Glomerular visceral epithelial cell (primary cell): ENCODE results near the gene GPC2.

Source experiments
- DNase-seq: peaks from one replicate; pipeline ENCODE4 v3.0.0-alpha.2; 2016; ENCODE audit errors: extremely low spot score

The GPC2 gene

DNA sequence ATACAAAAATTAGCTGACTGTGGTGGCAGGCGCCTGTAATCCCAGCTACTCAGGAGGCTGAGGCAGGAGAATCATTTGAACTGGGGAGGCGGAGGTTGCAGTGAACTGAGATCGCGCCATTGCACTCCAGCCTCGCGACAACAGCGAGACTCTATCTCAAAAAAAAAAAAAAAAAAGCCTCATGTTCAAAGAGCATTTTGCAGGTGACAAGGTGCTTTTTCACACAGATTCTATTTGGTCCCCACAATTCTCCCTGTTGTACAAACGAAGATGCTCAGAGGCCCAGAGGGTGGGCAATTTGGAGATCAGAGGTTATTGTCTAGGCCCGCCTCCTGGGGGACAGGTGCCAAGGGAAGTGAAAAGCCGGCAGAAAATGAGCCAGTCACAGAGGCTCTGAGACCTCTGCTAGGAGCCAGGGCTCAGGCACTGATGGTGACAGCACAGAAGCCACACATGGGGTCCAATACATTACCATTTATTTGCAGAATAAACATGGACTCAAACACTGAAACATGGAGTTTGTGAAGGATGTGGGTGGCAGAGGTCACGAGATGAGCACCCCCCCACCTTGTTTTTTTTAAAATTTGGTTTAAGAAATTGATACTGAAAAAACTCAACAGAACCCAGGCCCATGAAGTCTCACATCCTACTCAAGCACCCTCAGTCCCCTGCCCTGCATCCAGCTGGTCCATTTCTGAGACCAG, 7.9 kb downstream of the GPC2 start:
- no peak for DNase-seq

DNA sequence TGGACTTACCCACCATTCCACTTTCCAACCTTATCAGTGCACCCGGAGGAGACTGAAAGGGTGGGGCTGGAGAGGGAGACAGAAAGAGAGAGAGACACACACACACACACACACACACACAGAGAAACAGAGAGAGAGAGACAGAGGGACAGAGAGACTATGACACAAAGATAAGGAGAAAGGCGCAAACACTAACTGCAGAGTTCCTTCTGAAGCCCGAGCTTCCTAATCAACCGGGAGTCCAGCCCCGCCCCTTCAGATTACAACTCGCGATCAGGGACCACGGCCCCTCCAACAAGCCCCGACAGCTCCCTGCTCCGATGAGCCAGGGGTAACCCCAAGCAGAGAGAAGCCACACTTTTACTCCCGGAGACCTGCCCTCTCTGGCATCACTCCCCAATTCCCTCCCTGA, 9.3 kb downstream of the GPC2 start:
- no peak for DNase-seq

DNA sequence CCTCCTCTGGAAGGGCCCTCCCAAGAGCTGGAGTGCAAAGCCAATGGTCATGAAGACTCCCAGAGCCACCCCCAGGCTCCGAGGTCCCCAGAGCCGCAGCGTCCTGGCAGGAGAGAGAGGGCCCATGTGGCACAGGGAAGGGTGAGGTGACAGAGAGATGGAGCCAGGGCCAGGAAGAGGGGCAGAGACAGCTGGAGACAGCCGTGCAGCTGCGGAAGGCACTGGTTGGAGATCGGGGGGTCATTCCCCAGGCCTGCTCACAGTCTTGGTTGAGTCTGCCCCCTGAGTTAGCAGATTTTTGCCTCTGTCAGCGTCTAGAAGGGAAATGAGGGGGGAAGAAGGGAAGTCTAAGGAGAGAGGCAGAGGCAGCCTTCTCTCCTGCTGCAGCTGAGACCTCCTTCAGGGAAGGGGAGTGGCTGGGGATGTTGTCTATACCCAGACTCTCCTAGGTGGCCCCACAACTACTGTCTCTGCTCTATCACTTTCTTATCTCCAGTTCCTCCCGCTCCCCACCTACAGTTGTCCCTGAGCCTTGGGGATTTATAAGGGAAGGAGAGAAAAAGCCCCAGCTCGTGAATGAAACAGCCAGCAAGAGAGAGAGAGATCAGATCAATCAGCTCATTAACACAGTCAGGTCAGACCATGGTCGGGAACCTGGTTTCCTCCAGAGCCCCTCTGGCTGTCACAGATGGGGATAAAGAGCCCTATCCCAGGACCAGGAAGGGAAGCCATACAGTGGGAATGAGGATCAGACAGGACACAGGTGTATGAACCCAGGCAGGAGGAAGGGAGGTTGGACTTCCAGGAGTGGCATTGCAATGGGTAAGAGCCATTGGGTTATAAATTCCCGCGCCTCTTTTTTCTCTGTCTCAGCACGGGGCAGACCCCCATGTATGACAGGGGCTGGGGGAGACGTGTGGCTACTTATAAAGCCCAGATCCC, 9.9 kb downstream of the GPC2 start:
- no peak for DNase-seq

DNA sequence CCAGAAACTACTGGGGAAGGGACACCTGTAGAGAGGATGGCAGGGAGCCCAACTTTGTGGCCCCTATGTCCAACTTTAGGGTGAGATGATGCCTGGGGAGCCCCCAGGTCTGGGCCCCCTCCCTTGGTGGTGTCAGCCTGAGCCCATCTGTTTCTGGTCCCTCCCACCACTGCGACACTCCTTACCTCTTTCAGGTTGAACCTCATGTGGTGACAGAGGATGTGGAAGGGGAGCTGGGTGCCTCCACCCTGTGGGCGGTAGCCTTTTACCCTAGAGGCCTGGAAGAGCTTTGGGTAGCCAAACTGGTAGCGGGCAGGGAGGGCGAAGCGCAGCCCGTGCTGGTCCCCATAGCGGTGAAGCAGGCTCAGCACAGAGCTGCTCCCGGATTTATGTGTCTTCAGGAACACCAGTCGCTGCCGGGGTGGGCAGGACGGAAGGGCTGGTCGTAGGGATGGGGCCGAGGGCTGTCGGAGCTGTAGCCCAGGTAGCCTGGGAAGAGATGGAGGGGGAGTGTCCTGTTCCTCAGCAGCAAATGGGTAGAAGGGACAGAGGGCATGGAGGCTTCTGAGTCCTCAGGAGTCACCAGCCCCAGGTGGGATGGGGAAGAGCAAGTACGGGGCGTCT, 10.8 kb downstream of the GPC2 start:
- DNase-seq: no peak

DNA sequence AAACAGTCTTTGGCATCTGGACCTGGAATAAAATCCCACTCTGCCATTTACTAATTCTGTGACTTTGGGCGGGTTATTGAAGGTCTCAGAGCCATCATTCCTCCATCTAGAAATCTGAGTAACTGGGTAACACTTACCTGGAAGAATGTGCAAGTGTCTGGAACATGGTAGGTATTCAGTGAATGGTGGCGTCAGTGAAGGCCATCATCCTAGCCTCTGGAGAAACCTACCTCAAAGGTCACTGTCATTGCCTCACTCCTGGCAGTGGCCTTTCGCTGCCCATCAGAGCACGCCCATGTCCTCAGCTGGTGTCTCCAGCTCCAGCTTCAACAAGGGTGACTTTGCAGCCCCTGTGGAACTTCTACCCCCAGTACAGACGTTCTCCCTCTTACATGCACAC, 13.3 kb downstream of the GPC2 start:
- no peak for DNase-seq

DNA sequence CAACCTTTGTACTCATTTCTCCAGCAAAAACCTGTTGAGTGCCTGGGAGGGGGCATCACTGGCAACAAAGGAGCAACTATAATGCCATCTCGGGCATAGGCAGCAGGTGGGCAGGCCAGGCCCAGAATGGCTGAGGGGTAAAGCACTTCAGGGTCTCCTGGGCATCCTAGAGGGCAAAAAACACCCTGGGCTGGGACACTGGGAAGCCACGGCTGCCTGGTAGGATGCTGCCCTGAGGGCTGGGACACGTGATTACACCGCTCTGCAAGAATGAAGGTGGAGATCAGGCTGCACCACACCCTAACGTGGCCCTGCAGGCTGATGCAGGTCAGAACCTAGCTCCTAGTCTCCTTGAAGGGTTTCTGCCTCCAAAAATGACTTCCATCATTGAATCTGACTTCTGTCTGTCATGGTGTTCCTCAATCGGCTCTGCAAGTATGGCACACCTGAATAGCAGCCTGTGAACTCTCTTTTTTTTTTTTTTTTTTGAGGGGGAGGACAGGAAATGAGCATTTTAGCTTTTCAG, 14.1 kb downstream of the GPC2 start:
- no peak for DNase-seq

DNA sequence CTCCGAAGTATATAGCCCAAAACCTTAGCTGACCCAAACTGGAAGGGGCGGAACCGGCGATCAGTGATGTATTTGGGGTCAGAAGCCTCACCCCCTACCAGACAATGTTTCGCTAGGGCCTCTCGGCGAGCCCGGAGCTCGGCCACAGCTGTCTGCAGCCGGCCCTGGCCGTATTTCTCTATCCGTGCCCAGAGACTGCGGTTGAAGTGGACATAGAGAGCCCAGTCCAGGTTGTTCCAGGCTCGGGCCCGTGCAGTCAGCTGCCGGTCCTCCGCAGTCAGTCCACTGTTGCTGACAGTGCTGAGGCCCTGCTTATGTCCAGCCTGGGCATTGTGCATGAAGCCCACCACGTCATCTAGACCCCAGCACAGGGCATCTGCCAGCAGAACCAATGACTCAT, 17.1 kb downstream of the GPC2 start:
- no peak for DNase-seq

DNA sequence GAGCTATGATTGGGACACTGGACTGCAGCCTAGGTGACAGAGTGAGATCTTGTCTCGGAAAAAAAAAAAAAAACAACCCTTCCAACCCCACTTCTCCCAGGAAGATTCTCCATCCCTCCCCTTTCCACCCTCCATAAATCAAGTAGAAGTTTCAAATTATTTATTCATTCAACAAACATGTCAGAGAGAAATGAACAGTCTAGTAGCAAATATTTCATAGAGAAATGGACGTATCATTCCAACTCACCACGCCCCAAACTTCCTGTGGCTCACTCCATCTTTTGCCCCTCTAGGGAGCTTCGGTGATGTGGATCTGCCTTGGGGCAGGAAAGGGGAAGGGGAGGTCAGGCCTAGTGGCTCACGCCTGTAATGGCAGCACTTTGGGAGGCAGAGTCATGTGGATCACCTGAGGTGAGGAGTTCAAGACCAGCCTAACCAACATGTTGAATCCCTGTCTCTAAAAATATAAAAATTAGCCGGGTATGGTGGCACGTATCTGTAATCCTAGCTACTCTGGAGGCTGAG, 18.0 kb downstream of the GPC2 start:
- DNase-seq: no peak

DNA sequence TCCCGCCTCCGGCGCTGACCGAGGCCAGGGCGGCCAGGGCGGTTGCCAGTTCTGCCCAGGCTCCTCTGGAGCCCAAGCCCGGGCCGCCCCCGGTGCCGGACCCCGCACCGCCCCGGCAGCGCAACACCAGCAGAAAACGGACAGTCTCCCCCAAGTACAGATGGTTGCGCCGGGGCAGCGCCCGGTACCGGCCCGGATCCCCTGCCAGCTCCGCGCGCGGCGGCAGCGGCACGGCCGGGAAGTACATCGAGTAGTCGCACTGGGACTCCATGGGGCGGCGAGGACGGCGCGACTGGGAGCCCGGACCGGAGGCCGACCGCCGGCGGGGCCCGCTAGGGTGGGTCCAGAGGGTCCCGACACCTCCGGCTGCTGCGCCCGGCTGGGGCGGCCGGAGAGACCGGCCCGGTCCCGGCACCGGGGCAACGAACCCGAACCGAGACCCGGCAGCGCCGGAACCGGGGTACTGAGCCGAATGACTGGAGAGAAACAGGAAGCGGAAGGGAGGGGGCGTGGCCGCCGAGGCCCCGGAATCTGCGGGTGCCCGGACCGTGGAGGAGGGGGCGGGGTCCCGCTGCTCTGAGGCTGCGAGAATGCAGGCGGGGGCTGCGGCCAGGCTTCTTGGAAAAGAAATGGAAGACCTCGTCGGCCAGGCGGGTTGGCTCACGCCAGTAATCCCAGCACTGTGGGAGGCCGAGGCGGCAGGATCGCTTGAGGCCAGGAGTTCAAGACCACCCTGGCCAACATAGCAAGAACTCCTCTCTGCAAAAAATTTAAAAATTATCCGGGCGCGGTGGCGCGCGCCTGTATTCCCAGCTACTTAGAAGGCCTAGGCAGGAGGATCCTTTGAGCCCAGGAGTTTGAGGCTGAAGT, 18.7 kb downstream of the GPC2 start, which contains the start of gene TRAPPC14:
Gene TRAPPC14 (minus strand): TSS at position 495 of the 870 bp plus-strand sequence. CDS start 224 bp downstream, at position 271.
- peak; percentile 84 for DNase-seq

DNA sequence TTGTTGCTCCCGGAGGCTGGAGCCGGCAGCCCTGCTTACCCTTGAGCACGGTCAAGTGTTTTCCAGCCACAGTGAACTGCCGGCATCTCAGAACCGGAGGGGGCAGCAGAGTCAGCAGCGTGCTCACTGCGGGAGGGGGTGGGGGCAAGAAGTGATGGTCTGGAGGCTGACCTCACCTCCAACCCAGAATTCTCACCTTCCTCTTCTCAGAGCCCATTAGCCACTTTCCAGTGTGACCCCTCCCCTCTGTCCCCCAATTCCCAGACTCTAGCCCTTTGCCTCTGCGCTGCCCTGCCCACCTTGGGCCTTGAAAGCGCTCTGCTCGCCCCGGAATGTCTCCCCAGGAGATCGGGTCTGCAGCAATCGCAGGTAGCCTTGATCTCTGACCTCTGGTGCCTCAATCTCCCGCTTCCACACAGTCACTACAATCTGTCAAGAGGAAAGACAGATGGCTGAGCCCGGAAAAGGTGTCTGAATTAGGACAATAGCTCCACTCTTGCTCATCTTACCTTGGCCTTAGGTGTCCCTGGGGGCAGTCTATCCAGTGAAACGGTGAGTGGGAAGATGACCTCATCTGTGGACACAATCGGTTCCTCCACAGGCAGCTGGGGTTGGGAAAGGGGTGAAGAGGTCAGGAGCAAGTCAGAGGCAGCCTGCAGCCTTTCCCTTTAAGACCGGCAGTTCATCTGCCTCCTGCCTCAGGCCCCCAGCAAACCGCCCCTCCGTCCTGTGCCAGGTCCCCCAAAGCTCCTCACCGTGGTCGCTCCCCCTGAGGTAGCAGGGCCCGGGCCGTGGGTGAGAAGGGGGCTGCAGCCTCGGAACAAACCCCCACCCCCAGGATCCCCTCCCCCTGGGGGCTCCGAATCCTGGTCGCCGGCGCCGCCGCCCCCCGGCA, 19.6 kb downstream of the GPC2 start:
- peak; percentile 66 for DNase-seq

DNA sequence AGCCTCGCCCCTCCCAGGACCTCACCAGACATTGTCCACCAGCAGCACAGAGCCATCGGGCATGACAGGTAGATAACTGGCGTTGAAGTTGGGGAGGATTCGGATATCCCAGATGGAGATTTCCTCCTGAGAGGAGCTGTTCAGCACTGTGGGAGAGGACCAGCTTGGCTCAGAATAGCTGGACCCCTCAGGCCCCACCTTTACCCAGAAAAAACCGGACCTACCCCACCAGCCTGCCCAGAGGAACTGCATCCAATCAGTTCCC, 20.2 kb downstream of the GPC2 start:
- DNase-seq: no peak

DNA sequence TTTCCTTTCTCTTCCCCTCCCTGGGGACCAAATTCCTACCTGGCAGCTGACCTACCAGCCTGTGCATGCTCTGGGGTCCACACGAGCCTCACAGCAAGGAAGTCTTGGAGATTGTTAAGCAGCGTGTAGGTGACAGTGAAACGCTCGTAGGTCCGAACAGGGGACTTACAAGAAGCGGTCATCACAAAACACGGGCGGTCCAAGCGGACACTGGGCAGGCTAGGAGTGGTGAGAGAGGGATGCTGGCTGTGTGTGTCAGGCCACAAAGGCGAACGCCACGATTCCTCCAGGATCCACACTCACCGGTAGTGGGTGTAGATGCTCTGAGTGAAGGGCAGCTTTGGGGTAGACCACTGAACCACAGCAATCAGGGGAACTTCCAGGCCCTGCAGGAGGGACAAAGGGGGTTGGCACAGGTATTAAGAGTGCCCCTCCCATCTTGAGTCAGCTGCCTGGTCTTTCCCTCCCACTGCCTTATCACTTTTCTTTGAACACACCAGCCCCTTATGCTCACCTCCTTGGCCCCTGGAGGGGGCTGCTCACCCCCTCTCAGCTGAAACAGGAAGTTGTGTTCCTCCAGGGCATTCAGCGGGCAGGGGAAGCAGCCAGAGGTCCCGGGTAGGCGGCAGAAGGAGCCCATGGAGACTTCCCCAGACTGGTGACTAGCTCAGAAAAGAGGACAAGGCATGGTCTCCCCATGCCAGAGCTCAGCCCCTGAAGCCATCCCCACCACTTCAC, 20.7 kb downstream of the GPC2 start:
- no peak for DNase-seq

DNA sequence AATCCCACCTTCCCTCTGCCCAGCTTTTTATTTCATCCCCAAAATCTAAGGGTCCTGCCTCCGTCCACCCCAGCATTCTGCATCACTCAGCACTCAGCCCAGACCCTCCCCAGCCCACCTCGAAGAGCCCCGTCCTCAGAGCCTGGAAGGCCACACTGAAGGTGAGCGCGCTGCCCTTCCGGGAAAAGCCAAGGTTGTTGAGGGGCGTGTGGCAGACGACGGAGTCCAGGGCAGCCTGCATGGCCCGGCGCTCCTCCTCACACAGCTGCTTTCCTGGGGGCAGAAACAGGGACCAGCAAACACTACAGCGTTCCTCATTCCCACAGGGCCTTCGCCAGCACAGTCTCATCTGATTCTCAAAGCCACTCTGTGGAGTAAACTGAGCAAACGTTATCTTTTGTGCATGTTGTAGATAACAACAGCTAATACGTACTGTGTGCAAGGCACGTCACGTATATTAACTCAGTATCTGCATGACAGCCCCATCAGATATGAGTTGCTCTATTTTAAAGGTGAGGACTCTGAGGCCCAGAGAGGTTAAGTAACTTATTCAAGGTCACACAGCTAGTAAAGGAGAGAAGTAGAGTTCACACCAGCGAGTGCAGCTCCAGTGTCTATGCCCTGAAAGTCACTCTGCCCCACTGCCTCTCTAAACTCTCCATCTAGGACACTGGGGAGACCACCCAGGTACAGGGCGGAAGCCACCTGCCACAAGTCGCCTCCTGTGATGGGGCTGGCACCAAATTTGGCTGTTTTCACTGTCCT, 21.4 kb downstream of the GPC2 start:
- no peak for DNase-seq

DNA sequence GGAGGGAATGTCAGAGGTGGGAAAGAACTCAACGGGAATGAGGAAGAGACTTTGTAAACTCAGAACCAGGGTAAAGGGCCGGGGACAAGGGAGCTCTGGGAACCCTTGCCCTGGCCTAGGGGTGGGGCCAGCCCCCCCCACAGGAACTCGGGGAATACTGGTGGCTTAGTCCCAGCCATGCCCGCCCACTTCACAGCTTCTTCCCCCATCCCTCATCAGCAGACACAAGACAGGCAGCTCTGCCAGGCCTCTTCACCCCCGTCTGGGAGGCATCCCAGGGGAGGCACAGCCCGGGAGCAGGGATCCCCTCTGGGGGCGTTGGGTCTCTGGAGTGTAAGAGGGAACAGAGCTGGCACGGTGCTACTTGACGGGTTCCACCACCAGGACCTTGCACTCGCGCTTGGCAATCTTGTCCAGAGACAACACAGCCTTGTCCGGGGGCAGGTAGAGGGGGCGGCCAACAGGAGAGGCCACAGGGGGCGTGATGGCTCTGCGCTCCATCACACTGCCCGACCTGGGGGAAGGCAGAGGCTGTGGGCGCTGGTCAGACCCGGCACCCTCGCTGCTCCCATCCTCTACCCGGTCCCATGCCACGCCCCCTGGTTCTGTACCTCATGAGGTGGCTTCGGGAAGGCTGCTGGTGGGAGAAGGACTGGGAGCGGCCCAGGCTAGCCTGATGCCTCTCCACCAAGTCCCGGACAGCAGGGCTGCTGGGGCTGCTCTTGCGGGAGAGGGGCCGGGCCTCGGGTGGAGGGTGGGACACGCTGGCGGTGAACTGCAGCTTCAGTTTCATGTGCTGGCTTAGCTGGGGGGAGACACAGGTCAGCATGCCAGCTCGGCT, 22.3 kb downstream of the GPC2 start:
- DNase-seq: no peak

DNA sequence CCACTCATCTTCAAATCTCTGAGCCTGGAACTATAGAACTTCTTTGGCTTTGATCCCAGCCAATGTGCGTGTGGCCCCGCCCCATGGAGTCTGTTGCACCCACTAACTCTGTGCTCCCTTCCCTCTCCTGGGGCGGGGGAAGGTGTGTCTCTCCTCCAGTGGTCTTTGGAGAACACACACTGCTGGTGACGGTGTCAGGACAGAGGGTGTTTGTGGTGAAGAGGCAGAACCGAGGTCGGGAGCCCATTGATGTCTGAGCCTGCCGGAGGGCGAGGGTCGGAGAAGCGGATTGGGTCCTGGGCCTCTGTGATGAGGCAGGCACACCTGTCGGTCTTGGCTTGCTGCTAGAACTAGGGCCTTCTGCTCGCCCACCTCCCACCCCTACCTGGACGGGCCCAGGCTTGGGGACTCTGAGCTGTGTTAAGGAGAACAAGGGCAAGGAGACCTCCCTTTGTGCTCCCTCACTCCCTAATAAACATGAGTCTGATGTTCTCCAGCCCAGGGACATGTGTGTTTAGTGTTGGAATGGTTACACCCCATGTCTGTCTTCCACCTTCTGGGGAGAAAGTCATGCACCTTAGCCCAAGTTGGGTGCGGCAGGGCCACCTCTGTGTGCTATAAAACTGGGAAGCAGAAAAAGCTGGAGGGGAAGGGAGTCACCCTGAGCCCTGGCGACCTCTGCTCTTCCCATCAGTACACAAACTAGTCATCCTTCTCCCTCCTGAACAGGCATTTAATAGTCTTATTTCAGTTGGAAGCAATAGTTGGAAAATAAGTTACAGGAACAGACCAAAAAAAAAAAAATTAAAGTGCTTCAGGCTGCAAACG, 23.3 kb downstream of the GPC2 start:
- no peak for DNase-seq

DNA sequence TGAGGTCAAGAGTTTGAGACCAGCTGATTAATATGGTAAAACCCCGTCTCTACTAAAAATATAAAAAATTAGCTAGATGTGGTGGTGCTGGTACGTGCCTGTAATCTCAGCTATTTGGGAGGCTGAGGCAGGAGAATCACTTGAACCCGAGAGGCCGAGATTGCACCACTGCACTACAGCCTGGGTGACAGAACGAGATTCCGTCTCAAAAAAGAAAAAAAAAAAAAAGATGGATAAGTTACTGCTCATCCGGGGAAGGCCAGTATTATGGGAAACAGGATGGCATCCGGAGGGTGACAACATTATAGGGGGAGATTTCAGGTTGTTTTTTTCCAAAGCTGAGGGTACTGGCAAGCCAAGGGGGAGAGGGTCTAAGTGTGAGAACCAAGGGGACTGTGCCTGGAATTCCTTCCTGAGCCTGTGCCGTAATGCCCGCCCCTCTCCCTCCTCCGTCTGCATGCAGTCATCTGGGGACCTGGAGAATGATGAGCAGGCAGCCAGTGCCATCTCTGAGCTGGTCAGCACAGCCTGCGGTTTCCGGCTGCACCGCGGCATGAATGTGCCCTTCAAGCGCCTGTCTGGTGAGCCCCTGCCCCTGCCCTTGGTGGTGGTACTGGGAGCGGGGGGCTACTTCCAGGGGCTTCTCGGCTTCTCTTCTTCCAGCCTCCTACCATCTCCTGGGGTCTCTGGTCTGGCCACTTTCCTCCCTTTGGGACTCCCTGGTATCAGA, 24.1 kb downstream of the GPC2 start:
- DNase-seq: no peak
